Measurements from ENCODE around the gene PPP1CA.
A peak's percentile ranks its signal among the peaks of the same experiment; 100 is the strongest.
"Not testable (repeated sequence)": the region's sequence is repeated elsewhere in the genome, so short reads cannot be mapped to it uniquely, and the experiment has no call there.

PPP1CA gene

DNA sequence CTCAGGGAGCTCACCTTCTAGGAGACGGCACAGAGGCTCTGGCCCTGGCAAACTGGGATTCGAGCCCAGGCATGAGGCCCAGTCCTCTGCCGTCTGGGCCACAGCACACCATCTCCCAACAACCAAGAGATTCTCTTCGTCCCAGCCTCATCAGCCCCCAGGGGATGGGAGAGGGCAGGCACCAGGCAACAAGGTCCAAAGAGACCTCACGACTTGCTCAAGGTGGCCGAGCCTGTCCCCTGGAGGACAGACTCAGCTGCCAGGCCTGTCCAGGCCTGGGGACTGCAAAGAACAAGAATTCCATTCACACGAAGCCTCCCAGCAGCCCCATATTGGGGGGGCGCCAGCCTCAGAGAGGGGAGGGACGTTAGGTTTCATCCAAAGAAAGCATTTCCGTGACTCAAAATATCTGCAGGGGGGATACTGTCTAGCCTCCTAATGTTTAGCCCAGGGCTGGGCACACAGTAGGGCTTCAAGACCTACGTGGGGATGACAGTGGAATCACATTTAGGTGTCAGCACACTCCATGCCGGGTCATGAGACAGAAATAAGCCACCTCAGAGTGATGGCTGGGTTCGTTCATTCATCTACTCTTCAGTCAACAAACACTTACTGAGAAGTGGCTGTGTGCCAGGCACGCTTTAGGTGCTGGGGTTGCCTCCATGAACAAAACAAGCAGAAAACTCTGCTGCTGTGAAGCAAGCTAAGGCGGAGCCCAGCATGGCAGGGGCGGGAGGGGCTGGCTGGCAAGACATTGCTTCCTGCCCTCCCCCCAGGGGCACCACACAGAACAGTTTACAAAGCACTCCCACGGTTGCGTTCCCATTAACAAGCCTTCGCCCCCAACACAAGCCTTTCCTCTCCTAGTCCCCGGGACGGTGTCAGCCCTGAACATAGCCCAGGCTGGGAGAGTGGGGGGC, 15.0 kb upstream of the PPP1CA start:
- peak; percentile 10 to 57 (median 30) for DNase-seq

DNA sequence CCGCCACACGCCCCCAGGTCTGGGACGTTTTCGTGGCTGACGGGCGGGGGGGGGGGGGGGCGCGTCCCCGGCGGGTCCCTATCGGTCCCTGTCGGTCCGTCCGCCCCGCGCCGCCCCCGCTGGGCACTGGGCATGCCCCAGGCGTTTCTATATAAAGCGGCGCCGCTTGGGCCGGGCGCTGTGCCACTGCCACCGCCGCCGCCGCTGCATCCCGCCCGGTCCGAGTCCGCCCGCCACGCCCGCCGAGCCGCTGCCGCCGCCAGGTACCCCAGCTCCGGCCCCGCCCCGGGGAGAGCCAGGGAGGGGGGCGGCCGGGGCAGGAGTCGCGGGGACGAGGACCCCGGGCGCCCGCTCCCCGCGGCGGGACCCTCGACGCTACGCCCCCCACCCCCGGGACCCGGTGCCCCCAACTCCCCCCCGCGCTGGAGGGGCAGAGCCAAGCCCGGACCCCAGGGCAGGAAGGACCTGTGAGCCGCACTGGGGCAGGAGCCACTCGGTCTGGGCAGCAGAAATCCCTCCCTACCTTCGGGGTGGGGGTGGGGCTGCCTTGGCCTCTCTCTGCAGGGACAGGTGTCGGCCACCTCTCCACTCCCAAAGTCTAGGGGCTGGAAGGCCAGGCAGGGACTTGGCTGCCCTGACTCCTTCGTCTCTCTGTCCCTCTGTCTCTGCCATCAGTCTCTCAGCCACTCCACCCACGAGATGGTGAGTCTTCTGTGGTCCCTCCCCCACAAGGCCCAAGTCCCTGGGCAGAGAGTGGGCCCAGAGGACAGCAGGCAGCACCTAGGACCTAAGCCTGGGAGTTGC, 14.0 kb upstream of the PPP1CA start, which contains the start of gene CARNS1:
Gene CARNS1, plus strand, starts transcription at position 178 of the 804 bp plus-strand sequence. Its CDS starts 522 bp downstream, at position 700.
- peak in 2 of 3 experiments; percentile 17 to 39 for DNase-seq

DNA sequence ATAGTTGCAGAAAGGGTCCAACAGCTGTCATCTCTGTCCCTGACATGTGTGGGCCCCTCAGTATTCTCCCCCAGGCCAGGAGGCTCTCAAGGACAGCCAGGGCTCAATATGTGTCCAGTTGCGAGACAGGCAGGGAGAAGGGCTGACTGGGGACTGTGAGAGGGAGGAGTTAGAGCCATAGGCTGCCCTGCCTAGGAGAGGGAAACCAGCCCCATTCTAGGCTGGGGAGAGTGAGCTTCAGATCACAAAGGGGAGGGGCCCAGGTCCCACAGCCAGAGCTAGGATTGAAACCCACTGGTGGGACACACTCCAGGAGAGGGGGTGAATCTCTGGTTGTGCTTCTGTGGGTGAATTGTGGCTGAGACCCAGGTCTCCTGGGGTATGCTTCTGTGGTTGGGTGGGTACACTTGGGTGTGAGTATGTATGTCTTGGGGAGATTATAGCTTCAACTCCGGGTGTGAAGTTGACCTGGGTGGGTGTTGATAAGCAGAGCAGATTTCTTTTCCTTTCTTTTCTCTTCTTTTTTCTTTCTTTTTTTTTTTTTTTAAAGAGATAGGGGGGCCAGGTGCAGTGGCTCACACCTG, 11.7 kb upstream of the PPP1CA start:
- DNase-seq = no peak

DNA sequence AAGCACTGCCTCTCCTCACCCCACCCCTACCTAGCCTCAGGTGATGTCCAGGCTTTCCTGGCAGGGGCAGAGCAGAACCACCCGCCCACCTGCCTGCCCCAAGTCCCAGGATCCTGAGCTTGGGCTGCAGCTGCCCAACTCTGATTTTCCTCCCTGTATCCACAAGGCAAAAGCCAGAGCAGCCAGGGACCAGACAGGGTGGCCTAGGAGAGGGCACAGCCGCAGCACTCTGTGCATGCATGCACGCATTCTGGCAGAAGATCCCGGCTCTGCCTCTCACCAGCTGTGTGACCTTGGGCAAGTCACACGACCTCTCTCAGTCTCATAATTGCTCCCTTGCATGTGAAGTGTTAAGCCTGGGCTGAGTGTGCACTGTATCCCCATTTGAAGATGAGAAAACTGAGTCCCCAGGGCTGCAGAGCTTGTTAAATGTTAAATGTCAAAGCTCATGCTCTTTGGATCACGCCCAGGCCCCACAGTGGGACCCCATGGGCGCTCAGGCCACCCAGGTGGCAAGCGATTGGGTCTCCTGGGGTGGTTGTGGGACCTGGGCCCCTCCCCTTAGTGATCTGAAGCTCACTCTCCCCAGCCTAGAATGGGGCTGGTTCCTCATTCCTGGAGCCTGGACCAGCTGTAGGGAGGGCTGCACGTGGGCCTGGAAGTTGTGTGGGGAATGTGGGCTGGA, 11.0 kb upstream of the PPP1CA start:
- no peak for DNase-seq

DNA sequence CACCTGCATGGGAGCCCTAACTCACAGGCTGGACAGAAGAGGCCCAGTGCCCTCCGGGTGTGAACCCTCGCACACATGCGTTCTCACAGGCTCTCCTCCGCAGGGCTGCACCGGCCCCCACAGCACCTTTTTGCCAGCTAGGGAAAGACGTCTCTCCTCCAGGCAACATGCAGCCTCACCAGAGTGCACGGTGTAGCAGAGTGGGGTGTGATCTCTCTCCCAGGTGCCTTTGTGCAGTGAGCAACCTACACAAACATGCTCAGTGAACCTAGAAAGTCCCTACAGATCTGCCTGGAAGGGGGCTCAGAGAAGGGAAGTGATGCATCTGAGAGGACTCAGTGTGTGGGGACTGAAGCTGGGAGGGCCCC, 10.1 kb upstream of the PPP1CA start:
- no peak for DNase-seq

DNA sequence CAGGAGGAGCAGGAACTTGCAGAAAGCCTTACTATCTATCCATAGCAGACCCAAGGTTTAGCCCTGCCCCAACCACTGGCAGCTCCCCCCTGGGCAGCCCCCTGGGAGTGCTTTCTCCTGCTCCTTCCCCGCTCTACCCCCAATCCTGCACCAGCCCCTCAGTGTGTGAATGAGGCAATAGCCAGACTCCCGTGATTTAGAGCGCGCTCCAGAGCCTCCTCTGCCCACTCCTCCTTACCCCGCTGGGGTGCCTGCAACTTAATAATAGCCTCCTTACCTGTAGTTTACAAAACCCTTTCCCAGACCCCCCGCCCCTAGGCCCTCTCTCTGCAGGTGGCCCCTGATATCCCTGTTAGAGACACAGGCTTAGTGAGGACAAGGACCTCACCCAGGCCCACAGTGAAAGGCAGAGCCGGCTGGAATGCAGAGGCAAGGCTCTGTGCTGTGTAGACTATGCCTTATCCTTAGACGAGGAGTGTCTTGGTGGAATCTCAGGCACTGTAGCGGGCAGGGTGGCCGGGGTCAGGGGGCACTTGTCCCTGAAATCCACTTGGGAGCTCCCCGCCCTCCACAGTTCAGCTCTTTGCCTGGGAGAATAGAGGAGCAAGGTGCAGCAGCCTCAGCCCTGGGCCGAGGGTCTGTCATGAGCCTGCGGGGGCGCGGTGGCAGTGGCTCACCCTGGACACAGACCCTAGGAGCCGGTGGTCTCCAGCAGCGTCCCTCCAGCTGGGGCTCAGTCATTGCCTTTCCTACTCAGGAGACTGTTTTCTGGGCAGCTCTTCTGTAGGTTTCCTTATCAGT, 9.5 kb upstream of the PPP1CA start:
- peak in 1 of 3 experiments; percentile 45 for DNase-seq

DNA sequence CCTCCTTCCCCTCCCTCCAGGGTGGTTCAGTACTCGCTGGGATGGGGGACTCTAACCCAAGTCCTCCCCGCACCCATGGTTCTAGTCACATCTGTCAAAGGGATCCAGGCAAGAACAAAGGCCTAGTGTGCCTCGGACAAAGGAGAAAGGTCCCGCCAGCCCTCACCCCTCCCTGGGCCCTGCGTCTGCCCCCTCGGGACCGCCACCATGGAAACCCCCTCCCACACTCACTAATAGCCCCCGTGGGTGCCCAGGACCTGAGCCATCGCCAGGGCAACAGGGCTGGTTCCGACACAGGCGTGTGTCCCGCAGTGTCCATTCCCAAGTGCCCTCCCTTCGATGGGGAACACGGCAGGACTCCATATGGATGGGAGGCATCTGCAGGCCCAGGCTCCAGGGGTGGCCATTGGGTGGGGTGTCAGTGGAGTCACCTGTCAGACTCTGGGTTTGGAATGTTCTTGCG, 8.7 kb upstream of the PPP1CA start:
- peak in 1 of 3 experiments; percentile 21 for DNase-seq

DNA sequence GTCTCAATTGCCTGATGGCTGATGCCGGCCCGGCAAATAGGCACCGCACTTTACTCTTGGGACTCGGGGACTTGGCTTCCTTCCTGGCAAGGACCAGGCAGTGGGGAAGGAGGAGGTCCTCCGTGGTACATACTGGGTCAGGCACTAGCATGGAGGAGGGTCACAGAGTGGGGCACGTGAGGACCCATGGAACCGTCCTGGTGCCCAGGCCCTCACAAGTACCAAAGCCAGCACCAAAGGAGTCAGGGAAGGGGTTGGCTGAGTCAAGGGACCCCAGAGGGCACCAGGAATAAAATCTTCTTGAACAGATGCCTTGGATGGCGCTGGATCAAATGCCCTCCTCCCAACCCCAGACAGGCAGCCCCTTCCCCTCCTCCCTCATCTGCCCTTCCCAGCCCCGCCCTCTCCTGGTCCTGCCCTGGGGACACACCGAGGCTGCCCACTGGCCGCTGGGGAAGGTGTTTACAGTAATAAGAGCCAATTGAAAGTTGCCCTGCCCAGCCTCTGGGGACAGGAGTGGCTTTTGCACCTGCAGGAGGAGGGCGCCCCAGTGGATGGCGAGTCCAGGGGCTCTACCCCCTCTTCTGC, 8.2 kb upstream of the PPP1CA start:
- peak in 2 of 3 experiments; percentile 49 to 53 for DNase-seq

DNA sequence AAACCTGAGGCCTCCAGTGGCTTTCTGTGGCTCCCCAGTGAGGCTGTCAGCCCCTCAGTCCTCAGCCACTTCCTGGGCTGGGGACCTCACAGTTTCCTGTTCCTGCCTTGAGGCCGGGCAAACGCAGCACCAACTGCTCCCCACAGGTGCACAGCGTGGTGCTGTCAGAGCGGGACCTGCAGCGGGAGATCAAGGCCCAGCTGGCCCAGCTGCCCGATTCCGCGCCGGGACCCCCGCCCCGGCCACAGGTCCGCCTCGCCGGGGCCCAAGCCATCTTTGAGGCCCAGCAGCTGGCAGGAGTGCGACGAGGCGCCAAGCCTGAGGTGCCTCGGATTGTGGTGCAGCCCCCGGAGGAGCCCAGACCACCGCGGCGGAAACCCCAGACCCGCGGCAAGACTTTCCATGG, 7.6 kb upstream of the PPP1CA start:
- no peak for DNase-seq

DNA sequence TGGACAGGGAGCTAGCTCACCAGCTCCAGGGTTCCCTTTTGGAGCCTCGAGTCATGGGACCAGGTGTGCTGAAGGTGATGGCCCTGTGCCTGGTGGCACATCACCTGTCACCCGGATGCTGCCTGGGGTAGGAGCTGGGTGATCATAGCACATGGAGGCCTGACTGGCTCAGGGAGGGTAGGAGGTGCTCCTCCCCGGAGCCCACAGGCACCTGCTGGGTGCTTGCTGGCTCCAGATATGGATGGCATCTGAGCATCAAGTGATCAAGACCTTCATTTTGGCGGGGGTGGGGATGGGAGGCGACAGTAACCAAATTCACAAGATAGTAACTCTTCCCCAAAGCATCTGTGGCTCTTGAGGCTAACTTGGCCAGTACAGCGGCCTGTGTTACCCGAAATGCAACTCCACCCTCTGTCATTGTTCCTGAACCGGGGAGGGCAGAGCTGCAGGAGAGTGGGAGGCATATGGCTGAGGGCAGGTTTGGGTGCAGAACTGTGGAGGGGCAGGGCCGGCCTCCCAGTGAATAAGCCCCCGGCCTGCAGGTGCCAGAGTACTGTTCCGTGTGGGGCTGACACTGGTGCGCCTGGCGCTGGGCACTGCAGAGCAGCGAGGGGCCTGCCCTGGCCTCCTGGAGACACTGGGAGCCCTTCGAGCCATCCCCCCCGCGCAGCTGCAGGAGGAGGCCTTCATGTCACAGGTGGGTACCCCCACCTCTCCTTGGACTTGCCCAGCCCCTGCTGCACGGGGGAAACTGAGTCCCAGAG, 7.0 kb upstream of the PPP1CA start:
- DNase-seq = no peak

DNA sequence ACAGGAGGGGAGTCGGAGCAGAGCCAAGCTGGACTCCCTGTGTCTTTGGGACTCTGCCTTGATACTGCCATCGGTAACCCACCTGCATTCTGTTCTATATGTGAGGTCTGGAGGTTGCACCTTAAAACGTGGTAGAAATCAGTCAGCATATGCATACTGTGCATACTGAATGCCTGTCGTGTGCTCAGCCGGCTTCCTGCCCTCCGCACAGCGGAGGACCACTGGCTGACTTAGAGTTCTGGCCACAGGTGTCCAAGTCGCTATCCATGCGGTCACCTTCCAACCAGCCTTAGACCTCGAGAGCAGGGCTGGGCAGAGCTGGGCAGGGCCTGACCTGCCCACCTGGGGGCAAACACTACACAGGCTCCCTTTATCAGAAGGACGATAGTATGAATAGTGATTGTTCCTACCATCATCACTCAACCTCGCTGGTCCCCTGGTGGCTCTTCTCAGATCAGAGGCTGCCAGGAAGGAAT, 6.1 kb upstream of the PPP1CA start:
- no peak for DNase-seq

DNA sequence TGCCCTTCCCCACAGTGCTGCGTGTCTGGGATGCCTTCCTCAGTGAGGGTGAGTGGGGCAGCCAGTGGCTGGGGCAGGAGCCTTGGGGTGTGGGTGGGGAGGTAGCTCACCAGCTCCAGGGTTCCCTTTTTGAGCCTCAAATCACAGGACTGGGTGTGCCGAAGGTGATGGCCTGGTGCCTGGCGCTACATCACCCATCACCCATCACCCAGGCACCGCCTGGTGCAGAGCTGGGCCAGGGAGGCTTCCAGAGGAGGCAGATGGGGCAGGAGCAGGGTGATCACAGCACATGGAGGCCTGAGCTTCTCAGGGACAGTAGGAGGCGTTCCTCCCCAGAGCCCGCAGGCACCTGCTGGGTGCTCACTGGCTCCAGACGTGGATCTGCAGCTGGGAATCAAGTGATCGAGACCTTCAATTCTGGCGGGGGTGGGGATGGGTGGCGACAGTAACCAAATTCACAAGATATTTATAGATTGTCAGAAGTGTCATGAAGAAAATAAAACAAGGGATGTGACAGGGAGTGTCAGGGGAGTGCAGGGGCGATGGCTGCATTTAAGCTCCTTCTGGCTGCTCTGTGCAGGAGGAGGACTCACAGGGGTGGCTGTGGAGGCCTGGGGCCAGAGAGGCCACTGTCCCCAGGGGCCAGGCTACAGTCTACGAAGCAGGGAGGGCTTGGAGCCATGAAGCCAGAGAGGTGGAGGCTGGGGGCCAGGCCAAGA, 5.5 kb upstream of the PPP1CA start:
- peak in 2 of 3 experiments; percentile 32 to 60 for DNase-seq

DNA sequence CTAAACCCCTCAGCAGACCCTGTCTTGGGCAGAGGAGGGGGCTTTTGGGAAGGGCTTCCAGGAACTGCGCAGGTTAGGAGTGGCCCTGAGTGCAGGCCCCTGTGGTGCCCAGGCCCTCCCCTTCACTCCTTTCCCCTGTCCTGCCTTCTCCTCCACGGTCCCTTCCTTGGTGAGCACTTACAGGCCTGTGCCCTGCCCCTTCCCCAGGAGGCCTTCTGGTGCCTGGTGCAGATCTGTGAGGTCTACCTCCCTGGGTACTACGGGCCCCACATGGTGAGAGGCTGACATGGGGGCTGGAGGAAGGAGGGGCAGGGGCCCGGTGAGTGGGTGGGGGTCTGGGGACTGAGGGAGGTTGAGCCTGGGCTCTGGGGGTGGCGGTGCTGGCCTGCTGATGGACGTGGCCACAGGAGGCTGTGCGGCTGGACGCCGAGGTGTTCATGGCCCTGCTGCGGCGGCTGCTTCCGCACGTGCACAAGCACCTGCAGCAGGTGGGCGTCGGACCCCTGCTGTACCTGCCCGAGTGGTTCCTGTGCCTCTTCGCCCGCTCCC, 4.8 kb upstream of the PPP1CA start:
- DNase-seq = no peak

DNA sequence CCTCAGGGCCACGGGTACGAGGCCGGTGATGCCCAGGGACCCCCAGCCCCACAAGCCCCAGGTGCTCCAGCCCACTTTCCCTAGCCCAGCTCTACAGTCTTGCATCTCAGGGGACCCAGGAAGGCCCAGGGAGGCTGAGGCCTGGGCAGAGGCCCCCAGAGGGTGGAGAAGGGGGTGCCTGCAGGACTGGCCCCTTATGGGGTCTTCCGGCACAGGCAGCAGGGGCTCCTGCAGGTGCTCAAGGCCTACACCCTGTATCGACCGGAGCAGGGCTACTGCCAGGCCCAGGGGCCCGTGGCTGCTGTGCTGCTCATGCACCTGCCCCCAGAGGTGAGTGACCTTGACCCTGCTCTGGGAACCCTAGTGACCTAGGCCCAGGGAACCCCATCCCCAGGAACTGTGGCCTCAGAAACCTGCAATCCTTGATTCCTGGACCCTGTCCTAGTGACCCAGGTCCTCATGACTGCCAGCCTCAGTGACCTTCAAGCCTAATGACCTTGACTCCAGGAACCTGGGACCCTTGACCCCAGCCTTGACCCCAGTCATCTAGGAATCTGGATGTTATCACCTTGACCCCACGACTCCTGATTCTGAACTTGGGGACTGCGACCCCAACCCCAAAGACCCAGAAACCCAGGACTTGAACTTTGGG, 4.2 kb upstream of the PPP1CA start:
- DNase-seq = no peak

DNA sequence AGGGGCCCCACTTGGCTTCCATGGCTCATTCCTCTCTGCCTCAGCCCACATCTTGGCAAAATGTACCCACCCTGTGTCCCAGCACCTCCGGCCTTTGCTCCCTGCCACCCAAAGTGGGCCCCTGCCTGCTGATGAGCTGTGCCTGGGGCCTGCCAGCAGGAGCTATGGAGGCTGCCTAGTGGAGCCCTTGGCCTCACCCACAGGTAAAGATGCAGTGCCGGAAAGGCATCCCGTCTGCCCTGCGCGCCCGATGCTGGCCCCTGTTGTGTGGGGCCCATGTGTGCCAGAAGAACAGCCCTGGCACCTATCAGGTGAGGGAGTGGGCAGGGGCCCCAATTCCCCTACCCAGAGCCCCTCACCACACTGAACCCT, 3.5 kb upstream of the PPP1CA start:
- DNase-seq = no peak

DNA sequence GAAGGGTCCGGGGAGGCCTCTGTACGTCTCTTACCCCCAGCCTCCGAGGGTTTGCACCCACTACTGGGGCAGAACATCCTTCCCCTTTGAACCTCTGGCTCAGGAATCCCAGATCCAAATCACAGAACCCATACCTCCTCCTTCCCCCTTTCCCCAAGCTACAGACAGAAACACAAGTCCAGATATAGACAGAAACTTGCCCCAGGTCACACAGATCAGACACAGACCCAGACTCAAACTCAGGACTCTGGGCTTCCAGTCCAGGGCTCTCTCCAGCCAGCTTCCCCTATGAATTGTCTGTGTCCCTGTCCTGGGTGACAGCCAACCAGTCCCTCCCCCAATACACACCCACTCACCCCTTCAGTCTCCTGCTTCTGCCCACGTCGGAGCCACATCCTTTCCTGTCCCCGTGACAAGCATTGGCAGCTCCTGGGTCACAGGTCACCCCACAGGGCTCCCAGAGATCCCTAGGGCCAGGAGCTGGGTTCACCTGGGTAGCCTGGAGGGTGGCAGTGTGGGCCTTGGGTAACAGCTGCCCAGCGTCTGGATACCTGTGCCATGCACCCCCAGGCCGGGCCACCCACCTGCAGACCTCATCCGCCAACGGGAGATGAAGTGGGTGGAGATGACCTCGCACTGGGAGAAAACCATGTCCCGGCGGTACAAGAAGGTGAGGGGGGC, 3.0 kb upstream of the PPP1CA start:
- DNase-seq = no peak

DNA sequence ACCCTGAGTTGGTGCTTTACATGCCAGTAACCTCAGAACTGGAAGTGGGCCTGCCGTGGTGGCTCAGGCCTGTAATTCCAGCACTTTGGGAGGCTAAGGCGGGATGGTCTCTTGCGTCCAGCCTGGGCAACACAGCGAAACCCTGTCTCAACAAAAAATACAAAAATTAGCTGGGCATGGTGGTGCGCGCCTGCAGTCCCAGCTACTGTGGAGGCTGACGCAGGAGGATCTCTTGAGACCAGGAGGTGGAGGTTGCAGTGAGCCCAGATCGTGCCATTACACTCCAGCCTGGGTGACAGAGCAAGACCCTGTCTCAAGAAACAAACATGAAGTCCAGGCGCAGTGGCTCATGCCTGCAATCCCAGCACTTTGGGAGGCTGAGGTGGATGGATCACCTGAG, 1.4 kb upstream of the PPP1CA start:
- DNase-seq = not testable (repeated sequence)

DNA sequence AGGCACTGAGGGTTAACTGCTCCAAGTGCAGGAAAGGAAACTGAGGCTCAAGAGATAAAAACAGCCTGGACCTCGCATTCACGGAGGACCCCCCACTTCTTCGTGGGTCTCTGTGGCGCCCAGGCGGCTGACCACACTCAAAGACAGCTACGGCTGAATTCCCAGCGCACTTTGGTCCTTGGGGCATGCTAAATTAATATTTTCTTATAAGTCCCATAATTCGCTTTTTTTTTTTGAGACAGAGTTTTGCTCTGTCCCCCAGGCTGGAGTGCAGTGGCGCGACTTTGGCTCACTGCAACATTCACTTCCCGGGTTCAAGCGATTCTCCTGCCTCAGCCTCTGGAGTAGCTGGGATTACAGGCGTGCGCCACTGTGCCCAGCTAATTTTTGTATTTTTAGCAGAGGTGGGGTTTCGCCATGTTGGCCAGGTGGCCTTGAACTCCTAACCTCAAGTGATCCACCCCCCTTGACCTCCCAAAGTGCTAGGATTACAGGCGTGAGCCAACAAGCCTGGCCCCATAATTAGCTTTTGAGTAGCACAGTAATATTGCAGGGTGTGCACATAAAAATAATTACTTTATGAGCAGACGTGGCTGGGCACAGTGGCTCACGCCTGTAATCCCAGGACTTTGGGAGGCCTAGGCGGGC, 658 bp upstream of the PPP1CA start:
- DNase-seq = peak in 2 of 3 experiments; percentile 71 to 89
